Fibroblast of the aortic adventitia (primary cell): ENCODE data around the gene CDH13. TPM values are rescaled to one million over a fixed set of nuclear protein-coding genes. Genes with fewer than 3 reads are reported as not detected.
A peak's percentile ranks its signal among the peaks of the same experiment; 100 is the strongest.

Source experiments
- DNase-seq: peaks from one replicate; pipeline ENCODE4 v3.0.0-alpha.2; 2010; ENCODE audit warnings: low read depth
- H3K4me3 ChIP-seq: 2 replicates; pipeline ENCODE4 v1.5.1; 2011; ENCODE audit warnings: low read depth, mild to moderate bottlenecking, control low read depth, low read length, moderate library complexity
- total RNA-seq: library from RNA; depleted of rRNA; stranded (reverse); fragments of >200 nt; gene quantifications from 2 replicates; pipeline ENCODE4 v1.2.3, GENCODE V29; 2012; ENCODE audit warnings: low replicate concordance
- TF ChIP-seq, protein P1 (sequence below): IDR thresholded peaks from 2 replicates; pipeline ENCODE4 v1.5.1; 2011; ENCODE audit warnings: mild to moderate bottlenecking, low read length, control low read depth, inconsistent platforms; ENCODE audit not compliant: insufficient read depth

The CDH13 gene
- total RNA-seq, 1 donor = 55.7 TPM

DNA sequence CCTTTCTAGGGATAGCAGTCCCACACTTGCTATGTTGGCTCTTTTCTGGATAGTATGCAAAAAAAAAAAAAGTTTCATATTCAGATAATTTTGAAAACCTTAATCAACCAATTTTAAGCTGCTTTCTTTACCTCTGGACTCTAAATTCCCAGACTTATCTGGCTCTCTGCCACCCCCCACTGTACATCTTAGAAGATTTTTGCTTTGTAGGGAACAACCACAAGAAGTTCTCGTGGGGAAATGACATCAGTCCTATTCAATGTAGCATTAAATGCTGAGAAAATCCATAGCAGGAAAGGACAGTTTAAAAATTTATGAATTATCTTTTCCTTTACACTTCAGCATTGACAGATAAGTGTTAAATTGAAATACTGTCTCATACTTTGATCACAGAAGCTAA lies 618.3 kb downstream of the CDH13 start:
- no peak overlapping the region for H3K4me3 ChIP-seq
- TF ChIP-seq, protein P1, sequence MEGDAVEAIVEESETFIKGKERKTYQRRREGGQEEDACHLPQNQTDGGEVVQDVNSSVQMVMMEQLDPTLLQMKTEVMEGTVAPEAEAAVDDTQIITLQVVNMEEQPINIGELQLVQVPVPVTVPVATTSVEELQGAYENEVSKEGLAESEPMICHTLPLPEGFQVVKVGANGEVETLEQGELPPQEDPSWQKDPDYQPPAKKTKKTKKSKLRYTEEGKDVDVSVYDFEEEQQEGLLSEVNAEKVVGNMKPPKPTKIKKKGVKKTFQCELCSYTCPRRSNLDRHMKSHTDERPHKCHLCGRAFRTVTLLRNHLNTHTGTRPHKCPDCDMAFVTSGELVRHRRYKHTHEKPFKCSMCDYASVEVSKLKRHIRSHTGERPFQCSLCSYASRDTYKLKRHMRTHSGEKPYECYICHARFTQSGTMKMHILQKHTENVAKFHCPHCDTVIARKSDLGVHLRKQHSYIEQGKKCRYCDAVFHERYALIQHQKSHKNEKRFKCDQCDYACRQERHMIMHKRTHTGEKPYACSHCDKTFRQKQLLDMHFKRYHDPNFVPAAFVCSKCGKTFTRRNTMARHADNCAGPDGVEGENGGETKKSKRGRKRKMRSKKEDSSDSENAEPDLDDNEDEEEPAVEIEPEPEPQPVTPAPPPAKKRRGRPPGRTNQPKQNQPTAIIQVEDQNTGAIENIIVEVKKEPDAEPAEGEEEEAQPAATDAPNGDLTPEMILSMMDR = no peak
- DNase-seq = no peak

DNA sequence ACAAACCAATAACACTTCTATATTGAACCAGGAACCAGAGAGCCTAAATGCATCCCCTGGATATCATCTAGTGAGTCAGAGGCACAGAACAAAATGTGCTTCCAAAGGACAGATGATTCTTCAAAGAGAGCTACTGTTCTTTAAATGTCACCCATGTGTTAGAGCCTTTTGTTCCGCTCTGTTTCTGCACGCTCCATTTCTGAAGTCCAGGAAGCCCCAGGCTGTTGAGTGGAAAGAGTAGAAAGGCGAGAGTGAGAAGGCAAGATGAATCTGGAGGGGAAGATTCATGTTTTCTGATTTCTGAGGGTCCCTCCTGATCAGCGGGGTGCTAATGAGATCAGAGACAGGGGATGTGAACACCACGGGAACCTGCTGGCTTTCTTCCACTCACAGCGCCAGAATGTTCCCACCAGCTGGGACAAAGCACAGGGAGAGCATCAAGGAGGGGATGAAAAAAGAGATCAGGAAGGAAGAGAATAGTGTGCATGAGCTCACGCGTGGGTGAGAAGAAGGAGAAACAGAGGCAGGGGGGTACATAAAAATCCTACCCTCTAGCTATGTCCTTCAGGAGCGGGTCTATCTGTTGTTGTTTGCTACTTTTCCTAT lies 621.1 kb downstream of the CDH13 start:
- DNase-seq = no peak
- H3K4me3 ChIP-seq = no peak overlapping the region
- TF ChIP-seq, protein P1 = no peak

DNA sequence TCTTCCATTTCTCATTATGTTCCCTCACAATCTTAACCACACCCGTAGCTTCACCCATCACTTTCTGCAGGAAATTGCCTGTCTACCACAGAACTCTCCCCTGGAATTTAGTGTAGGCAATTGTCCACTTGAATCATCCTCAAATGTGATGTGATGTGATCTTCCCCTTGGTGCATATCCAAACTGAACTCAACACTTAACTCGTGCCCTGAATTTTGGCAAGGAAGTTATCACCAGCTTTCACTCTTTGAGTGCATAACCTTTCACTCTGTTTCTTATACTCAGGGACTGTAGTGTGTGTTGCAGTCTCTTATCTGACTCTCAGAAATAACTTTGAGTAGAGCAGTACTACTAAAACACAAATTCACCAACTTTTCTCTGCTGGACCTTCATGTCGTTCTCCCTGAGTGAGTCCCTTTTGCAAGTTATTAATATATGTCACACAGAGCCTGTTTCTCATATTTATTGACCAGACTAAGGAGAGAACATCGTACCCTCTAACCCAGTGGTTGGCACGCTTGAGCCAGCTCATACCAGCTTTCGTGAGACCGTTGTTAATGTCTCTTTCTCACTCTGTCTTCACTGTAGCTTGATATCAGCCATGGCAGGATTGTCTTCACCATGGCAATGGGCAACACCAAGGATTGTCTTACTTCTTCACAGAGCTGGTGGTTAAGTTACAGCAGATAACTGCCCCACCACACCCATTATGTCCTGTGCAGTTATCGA lies 622.1 kb downstream of the CDH13 start:
- TF ChIP-seq, protein P1 = no peak
- DNase-seq = peak; percentile 27
- H3K4me3 ChIP-seq = no peak overlapping the region

DNA sequence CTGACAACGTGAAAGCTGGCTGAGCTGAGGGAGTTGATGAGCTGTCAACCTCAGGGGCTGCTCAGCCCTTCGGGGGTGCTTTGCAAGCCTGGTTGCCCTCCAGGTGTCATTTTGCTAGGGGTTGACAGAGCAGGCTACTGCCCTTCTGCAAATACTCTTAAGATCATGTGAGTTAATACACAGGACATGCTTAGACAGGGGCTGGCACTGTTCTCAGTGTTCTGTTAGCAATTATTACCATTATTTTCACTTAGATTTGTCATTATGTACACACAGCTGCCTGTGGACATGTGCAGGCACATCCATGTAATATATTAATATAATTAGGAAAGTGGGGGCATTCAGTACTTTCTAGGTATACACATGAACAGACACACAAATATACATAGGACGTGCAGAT lies 626.8 kb downstream of the CDH13 start:
- no peak overlapping the region for H3K4me3 ChIP-seq
- DNase-seq = no peak
- TF ChIP-seq, protein P1 = no peak

DNA sequence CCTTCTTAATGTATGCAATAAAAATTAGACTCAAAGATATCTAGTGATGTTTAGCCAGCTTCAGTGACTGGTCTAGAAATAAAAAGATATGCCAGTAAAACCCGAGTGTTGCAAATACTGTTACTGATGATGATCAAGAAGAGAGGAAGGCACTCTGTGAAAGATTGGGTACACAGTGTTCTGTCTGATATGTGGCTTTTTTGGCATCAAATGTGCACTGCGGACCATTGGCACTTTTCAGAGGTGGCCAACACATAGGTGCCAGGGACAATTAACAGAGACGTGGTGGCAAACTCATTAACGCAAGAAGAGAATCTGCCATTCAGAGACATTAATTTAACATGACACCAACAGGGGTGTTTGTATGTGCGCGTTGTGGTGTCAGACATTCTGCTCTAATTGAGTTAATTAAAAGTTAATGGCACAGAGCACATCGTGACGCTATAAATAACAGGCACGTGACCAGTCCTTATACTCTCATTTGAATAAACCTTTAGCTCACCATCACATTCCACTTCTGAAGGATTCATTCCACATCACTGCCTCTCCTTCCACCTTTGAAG lies 631.7 kb downstream of the CDH13 start:
- DNase-seq = no peak
- TF ChIP-seq, protein P1 = no peak
- no peak overlapping the region for H3K4me3 ChIP-seq

DNA sequence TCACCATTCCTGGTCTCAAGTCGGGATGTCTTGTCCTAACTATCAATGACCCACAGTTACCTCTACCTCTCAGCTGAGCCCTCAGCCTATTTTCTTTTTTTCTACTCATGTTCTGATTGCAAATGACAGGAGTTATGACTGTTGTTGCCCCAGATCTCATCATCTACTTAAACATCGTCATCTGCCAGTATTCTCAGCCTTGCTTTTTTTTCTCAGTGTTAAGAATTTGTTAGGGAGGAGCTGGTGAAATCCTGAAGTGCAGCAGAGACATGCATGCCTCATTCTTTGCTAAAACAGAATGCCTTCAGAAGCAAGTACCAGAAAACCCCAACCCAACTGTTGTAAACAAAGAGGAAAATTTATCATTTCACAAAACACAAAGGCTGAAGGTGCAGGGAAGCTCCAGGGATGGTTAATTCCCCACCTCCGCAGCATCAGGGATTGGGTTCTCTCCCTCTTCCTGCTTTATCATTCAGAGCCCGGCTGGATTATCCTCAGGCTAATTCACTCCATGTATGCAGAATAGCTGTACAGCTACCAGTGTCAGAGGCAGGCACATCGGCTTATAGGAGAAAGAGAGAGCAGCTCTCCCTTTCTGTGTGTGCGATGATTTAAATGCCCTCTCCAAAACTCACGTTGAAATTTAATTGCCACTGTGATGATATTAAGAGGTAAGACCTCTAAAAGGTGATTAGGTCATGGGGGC lies 640.2 kb downstream of the CDH13 start:
- TF ChIP-seq, protein P1 = no peak
- DNase-seq = no peak

More for the DNA sequence above, 640.2 kb downstream of the CDH13 start:
- H3K4me3 ChIP-seq = no peak overlapping the region
